ENCODE results near the gene ADGRB2.
A peak's percentile ranks its signal among the peaks of the same experiment; 100 is the strongest.

The ADGRB2 gene

DNA sequence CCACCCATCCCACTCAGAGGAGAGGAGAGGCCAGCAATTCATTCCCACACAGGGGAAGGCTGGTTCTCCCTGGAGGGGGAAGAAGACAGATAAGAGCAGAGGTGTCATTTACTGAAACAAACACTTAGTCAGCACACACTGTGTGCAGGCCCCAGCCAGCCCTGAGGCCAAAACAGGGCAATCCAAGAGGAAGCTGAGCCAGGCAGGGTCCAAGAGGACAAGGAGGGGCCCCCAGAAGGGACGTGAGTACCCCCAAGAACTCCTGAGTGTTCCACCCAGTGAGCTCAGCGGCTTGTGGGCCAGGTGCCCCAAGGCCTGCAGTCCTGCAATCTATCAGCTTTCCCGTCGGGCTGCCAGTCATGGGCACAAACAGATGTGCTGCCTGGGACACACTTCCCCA is 15.8 kb downstream of the ADGRB2 start:
- DNase-seq: no peak

DNA sequence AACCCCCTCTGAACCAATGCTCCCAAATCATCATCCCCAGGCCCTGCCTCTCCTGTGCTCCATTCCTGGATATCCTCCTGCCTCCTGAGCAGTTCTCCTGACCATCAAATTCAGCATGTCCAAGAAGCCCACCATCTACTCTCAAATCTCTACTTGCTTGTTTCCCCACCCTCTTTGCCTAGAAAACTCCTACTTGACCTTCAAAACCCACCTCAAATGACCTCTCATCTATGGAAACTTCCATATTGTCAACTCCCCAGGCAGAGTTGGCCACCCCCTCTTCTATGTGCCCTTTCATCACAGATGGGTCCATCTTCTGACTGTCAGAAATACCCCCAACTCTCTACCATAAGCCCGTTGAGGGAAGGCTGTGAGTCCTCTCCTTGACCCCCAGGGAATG is 16.8 kb downstream of the ADGRB2 start:
- no peak for DNase-seq

DNA sequence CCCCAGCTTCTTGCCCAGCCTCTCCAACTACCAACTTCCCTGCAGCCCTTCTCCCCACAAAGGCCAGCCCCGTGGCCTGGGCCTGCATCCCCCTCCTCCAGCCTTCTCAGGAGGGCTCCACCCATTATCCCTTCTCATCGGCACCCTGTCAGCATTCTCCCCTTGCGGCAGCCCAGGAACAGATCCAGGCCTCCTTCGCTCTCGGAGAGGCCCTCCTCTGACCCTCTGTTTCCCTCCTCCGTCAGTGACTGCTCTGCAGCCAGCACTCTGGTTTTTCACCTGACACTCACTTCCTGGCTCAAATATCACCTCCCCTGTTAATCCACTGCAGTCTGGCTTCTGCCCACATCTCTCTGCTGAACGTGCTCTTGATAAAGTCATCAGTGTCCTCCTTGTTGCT is 17.5 kb downstream of the ADGRB2 start:
- DNase-seq: no peak

DNA sequence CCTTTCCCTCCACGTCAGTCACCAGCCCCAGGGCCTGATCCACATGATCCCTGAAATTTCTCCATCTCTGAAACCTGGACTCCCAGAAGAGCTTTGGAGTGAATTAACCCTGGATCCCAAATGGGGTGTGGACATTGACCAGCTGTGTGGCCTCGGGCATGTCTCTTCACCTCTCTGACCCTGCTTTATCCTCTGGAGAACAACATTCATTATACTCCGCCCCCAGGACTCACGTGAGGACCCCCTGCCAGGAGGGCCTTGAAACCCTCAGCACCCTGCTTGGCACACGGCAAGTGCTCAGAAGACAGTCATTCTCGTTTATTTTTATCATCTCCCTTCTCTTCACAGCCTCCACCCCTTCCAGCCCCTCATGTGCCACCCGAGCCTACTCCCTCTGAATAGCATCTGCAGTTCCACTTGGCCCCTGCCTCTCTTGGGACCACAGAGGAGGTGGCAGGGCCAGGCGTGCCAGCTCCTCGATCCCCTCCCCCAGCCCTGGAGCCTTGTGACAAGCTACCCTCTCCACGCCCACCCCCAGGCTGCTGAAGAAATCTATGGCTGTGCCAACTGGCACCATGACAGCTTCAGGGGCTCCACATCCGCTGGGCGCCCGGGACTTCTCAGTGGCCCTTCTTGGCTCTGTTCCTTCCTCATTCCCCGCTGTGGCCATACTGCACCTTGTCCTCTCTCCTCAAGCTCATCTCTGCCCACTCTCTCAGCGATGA is 18.0 kb downstream of the ADGRB2 start:
- DNase-seq: no peak

DNA sequence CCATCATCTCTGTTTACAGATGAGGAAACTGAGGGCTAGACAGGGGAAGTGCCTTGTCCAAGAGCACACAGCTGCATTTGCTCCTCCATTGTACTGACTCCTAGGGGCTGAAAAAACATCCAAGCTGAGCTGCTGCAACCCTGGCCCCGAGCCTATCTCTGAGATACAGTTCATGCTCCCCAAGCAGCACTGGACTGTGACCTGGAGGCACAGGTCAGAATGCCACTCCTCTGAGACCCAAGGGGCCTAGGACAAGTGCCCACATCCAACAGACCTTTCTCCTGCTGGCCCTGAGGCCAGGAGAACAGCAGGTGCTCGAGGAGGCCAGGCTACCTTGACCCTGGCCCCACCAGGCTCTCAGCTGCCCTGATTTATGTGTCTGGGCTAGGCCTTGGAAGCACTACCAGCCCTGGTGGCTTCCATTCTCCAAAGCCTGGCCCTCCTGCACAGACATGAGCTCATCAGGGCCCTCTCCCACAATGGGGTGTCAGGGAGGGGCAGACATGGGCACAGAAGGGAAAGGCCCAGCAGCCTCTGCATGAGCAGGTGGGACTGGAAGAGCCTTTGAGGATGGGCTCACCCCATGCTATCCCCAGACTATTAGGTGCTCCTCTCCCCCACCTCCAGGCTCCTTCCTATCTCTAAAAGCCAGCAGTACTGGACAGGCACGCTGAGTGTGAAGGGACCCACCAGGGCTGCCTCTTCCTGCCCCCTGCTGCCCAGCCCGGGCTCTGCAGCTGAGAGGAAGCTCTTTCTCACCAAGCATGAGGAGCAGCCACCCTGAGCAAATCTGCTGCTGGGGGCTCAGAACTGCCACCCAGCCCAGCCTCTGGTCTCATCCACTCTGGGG is 18.8 kb downstream of the ADGRB2 start:
- peak in 1 of 2 experiments; percentile 58 for DNase-seq

DNA sequence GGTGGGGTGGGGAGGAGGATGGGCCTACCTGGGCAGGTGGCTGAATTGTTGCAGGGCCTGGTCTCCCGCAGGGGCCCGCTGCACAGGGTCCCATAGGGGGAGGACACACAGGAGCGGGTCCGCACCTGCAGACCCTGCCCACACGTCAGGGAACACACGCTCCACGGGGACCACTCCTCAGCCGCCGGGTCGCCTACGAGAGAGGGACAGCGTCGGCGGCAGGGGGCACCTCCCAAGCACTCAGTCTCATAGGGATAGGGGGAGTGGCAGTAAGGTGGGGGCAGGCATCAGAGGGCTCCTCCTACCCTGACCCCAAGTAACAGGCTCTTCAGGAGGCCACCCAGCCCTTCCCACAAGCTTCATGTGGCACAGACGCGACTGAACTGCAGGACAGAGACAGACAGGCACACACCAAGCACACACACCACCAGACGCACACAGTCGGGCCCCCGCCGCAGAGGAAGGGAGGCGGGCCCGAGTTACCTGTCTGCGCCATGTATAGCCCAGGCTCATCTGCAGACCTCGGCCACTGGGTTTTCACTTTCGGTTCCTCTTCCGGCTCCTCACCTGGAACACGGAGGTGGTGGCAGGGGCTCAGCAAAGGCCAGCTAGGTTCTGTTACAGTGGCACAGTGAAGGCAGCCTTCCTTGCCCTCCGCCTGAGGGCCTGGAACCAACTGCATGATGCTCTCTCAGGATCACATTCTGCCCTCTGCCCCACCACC is 19.8 kb downstream of the ADGRB2 start:
- no peak for DNase-seq

DNA sequence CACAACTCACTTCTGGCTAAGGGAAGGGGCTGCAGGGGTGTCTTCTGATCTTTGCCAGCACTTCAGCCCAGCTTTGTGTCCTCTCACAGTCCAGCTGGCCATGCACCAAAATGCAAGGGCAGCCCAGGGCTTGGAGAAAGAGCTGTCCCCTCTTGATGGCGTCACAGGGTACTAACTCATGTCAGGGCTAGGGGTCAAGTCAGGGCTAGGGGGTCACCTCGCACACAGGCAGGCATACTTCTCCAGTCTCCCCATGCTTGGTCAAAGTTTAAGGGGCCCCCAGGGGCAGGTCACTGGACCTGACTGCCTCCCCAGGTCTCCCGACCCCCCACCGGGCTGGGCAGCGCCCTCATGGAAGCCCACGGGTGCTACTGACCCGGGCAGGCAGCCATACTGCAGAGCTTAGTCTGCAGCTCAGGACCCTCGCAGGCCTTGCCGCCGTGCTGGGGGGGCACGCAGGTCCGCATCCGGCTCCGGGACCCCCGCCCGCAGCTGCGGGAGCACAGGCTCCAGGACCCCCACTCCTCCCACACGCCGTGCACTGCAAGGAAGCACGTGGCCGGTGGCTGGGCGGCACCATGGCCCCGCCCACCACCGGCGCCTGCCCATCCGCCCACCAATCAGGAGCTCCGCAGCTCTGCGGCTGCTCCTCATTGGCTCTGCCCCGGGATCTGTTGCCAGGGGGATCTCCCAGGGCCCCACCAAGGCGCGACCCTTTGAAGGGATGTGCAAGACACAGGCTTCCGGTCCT is 21.5 kb downstream of the ADGRB2 start:
- DNase-seq: no peak

DNA sequence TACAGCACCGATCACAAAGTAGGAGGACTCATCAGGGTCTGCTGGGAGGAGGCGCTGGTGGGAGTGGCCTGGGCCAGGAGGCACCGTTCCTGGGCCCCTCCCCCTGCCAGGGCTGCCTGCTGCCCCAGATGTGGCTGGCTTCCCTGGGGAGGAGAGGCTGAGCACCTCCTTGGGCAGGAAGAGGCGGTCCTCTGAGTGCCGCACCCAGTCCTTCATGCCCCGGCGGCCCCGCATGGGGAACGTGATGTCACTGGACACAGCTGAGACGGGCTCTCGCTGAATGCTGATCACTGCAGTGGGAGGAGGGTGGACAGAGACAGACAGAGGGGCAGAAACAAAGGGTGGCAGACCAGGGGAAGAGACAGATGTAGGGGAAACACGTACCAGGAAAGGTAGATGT is 24.8 kb downstream of the ADGRB2 start:
- peak in 1 of 2 experiments; percentile 19 for DNase-seq

DNA sequence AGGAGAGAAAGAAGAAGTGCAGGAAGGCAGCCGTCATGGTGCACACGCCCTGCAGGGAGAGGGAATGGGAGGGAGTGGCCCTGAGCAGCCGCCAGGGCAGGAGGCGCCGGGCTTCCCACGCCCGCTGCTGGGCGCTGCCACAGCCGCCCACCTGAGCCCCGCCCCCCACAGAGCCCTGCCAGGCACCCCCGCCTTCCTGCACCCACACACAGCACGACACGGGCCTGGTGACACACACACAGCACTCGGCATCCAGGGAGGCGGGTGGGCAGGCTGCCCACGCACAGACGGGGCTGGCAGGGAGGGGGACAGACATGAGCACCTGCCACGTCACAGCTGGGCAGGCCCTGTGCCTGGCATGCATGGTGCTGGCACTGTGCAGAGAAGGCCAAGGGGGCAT is 27.5 kb downstream of the ADGRB2 start:
- no peak for DNase-seq

DNA sequence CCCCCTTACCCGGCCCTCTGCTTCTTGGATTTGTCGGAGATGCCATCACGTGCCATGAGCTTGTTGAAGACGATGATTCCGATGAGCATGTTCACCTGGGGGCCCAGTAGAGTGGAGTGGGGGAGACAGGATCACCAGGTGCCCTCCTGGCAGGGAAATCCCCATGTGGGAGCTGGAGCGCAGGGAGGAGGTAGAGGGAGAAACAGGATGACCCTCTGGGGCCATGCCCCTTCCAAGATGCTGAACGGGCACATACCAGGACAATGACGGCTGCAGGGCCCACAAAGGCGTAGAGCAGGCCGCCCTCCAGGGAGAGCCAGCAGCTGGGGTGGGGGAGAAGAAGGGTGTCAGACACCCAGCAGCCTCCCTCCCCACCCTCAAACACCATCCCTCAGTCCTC is 28.6 kb downstream of the ADGRB2 start:
- DNase-seq: no peak

DNA sequence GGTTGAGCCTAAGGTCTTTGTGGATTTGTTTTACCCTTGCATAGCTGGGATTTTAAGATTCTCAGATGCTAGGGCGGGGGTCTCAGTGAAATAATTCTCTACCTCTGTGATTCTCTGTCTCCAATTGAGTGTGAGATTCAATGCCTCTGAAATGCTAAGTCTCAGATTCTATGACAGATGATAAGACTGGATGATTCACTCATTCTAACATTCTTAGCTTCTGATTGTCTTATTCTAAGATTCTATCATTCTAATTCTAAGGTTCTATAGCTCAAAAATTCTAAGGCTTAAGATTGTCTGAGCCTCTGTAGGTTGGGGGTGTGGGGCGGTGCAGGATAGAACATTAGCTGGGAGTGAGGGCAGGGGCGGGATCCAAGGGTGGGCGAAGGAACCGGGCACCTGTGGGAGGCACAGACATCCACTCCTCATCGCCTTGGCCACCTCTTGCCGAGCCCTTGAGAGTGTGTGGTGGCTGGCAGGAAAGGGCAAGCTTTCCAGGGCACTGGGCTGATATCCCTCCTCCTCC is 29.5 kb downstream of the ADGRB2 start:
- no peak for DNase-seq

DNA sequence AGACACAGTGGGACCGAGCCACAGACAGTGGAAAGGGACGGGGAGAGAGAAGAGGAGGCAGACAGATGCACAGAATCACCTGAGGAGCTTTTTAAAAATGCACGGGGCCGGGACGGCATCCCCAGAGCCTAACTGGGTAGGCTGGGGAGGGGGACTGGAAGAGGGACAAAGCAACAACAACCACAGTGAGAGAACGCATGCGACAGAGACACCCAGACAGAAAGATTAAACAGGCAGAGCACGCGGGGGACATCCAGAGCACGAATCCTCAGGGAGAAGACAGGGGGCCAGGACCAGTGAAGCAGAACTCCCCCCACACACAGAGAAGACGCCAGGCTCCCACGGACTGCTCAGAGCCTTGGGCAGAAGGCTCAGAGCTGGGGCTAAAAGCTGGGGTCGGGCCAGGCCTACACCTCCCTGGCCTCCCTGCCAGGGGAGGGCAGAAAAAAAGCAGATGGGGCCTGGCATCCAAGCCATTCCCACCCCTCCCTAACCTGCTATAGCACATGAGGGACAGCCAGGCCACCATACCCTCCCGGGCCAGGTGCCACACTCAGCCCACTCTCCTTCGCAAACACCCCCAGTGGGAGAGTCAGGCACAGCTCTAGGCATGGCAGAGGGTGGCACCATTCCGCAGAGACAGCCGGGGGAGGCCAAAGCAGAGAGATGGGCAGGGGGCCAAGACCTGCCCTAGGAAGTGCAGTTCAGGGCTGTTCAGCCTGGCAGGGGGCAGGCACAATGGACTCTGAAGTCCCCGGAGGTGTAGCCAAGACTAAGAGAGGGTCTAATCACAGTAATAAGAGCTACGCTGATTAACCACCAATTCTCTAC is 30.5 kb downstream of the ADGRB2 start:
- DNase-seq: no peak

DNA sequence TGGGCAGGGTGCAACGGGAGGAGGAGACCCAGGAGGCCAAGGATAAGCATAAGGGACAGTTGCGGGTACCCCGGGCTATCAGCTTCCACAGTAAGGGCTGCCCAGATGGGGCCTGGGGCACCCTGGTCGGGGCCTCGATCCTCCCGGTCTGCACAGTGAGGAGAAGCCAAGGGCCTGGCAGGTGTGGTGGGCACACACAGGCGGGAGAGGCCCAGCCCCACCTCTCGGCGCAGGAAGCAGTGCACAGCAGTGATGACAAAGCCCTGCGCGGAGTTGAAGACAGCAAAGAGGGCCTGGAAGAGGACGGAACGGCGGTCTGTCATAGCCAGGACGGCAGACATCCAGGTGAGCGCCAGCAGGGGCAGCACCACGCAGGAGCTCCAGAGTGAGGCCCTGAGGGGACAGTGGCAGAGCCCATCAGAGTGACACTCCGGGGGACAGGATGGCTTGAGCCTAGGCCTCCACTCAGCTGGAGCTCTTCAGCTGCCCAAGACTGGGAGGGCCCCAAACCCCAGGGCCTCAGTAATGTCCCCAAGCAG is 31.3 kb downstream of the ADGRB2 start:
- no peak for DNase-seq

DNA sequence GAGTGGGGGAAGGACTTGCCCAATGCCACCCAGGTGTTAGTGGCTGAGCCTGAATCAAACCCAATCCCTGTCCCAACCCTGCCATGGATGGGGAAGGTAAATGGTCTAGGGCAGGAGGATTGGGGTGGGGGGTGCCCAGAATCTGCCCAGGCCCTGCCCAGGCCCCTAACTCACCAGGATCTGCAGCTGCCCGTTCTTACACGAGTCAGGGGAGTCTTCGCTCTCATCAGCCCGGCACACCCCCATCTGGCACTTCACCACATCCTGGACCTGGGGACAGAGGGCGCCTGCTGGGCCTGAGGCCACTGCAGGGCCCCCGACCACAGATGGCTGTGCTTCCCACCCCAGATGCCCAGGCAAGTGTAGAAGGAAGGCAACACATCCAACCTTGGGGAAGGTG is 31.8 kb downstream of the ADGRB2 start:
- no peak for DNase-seq

DNA sequence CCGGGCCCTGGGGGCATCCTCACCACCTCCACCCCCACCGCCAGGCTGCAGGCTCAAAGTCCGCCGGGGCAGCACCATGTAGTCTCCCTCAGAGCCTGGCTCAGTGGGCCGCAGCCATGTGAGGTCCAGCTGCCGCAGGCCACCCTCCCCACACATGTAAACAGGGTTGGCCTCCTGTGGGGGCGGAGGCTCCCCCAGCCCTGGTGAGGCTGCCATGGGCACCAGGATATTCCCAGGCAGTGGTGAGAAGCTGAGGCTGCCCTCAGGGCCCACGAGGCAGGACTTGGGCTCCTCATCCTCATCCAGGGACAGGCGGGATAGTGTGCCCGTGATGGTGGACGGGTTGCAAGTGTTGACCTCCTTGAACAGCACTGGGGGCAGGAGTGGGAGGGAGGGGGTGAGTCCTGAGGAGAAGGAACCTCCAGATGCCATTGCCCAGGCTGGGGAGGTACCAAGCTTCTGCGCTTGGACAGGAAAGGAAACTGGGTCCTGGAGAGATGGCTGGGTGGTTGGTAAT is 33.0 kb downstream of the ADGRB2 start:
- no peak for DNase-seq

DNA sequence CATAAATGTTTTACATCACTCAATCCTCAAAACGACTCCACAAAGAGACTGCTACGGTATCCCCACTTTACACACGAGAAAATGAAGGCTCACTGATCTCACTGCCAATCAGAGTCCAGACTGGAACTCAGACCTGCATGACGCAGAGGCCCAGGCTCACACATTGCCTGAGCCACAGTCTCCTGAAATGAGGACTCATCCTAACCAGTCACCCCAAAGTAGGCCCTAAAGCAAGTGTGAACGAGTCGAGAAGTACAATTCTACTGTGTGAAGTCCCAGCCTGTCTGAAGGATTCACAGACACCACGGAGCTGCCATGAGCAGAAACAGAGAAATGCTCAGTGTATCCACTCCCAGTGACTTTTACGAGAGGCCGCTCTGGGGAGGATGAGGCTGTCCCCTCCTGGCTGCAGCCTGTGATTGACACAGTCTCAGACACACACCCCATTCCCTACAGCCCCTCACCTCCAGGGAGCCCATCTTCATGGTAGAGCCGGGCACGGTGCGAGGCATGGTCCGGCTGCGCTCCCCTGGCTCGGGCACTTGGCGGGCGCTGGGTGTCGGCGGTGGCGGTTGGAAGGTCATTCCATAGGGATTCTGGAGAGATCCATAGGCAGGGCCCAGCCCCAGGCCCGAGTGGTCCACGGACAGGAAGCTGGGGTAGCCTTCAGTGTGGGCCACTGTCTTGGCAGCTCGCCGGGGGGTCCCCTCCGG is 33.6 kb downstream of the ADGRB2 start:
- no peak for DNase-seq

DNA sequence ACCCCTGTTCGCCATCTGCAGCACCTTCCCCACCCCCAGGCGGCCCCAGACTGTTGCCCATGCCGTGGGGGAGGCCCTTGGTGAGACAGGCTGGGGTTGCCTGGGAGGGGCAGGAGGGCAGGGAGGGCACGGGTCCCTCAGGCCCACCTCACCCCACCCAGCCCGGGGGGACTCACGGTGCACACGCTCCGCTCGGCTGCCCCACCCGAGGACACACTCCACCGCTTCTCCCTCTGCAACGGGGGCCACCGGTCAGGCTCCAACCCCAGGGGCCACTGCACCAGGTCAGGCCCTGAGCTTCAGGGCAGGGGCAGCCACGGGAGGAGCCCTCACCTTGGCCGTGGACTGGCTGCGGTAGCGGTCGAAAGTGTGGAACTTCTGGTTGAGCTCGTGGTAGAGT is 36.3 kb downstream of the ADGRB2 start:
- DNase-seq: no peak

DNA sequence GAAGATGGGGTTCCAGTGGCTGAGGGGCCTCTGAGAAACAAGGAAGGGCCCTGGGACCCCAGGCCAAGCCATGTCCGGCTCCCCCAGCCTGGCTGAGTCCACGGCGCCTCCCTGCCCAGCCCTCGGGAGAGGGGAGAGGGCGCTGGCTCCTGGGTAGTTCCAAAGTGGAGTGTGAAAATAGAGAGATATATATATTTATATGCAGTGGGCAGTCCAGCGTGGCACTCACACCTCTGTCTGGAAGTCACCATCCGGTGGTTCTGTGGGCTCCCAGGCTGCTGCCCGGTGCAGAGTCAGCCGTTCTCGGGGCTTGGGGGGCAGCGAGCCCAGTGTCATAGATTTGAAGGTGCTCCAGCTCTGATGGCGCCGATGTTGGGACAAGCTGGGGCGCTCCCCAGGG is 36.9 kb downstream of the ADGRB2 start:
- DNase-seq: no peak

DNA sequence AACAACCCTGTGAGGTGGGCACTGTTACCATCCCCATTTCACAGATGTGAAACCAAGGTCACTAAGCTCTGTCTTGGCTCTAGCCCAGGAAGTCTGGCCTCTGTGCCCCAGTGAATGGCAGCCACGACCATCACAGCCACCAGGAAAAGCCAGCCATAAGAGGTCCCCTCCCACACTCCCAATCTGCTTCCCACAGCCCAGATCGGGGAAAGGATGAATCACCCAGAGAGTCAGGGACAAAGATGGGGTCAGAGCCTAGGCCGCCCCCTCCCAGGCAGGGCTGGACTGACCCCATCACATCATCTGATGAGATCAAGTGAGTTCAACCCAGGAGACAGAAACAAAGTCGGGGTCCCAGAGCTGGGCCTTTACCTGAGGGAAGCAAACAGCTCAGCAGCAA is 37.4 kb downstream of the ADGRB2 start:
- no peak for DNase-seq

DNA sequence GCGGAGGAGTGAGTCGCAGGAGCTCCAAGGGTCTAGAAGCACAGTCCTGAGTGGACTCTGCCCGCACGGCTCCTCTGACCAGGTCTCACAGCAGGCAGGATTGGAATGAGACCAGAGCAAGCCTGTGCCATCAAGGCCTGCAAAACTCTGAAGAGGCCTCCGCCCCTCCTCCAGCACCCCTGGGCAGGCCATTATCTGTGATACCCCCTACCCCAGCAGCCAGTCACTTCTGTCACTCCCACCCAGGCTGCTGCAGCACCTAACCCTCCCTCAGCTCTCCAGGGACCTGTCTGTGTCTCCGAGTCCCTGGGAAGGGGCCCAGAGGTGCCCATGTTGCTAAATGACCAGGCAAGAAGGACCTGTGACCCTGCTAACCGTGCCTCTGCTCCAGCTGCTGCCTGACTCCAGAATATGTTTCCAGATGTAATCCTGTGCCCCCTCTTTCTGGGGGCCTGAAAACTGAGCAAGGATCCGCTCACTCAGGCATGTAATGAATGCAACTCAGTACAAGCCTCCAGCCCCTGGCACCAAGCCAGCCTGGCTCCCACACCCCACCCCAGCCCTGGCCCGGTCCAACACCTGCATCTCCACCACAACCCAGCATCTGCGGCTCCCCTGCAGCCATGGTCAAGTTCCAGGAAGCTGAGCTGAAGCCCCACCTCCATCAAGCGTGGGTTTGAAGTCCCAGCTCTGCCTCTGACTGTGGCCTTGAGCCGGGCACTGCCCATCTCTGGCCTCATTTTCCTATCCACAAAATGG is 38.2 kb downstream of the ADGRB2 start:
- peak; percentile 20 to 73 for DNase-seq
